ENCODE measurements around the gene CCDC157. TPM values are rescaled to one million over a fixed set of nuclear protein-coding genes. Genes with fewer than 3 reads are reported as not detected.

The CCDC157 gene
- total and polyA plus RNA-seq, 10 of the 15 experiments (the other 5 are each of a cell fraction or from before 2014, with no cell fraction given): 0.10 to 2.8 (median 1.2) TPM

DNA sequence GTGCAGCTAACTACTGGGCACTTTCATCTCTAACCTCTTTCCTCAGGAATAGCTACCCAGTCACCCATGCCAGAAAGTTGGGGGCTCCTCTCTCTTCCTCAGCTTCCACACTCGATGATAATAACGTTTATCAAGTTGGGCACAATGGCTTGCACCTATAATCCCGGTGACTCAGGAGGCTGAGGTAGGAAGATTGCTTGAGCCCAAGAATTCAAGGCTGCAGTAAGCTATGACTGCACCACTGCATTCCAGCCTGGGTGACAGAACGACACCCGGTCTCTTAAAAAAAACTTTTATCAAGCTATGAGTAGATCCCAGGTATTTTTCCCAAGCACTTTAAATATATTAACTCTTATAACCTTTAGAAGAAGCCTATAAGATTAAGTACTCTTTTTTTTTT, 2.2 kb upstream of the CCDC157 start:
- H3K4me3 ChIP-seq: peak overlapping the region; percentile 92; the same call in 1 of the 2 replicates

More for the DNA sequence above, 2.2 kb upstream of the CCDC157 start:
- Histone ChIP-seq H3K36me3 (ENCODE audit: control insufficient read depth in 2 of 2, insufficient read depth in 2 of 2, low read length in 1 of 2) (peaks cover 11 to 22% of the 10 kb centered on the region in 2 experiments), H3K4me1 (ENCODE audit: control insufficient read depth, insufficient read depth, low read length) (0 out of 2 replicates have a peak, but pooled peaks cover 5% of the 10 kb centered on the region), H4K20me1 (ENCODE audit: control insufficient read depth, insufficient read depth) (no peaks in the 10 kb centered on the region), H3K9ac (ENCODE audit: control insufficient read depth, insufficient read depth, low read length) (no peak overlapping the region), H3K79me2 (ENCODE audit: control insufficient read depth, insufficient read depth, low read length) (peaks cover 59% of the 10 kb centered on the region), H3K4me2 (ENCODE audit: control insufficient read depth, insufficient read depth) (peak overlapping the region; percentile 53), H3K9me3 (replicated peaks; ENCODE audit: control insufficient read depth, insufficient read depth, low read length) (no peaks in the 10 kb centered on the region), H2AFZ (ENCODE audit: control insufficient read depth, low read depth, low read length) (no peak overlapping the region), H3K27ac (ENCODE audit: control insufficient read depth, insufficient read depth) (0 out of 2 replicates have a peak overlapping the region, but pooled peaks have one; percentile 5), H3K27me3 (replicated peaks in 1 of 2; ENCODE audit: control insufficient read depth in 2 of 2, insufficient read depth in 2 of 2, low read length in 1 of 2) (no peaks in the 10 kb centered on the region)
- ATAC-seq: no peak
- intact Hi-C loops (cut with micrococcal nuclease; ENCODE audit: unreplicated experiment): no loop called here
- WGBS (ENCODE audit: insufficient coverage, insufficient replicate concordance, low lambda C conversion rate, missing lambda C conversion rate): 79% methylated on average over 5 of the region's 5 CpGs
- no TSS peak for BruUV-seq (replicated peaks)
- ChIA-PET RAD21 (ENCODE audit: unreplicated experiment) (interaction anchor here (1.4 to 1.9 kb wide), 3 partner anchors 48 to 66 kb away, joined by 4 to 10 read pairs (median 6); partner anchors contain the start of gene CASTOR1), CTCF (interaction anchor here (0.6 to 3.7 kb wide), 5 partner anchors 28 to 72 kb away, joined by 3 to 22 read pairs (median 4); partner anchors contain the start of genes CASTOR1 and TBC1D10A), SMC1A (ENCODE audit: uncharacterized antibody, unreplicated experiment) (interaction anchor here (0.7 to 3.4 kb wide), 7 partner anchors 27 to 247 kb away, joined by 3 to 24 read pairs (median 5); partner anchors contain the start of gene CASTOR1), POLR2A (interaction anchor here (0.6 to 5.7 kb wide), 4 partner anchors 29 to 252 kb away, joined by 3 to 35 read pairs (median 4); partner anchors contain the start of gene TBC1D10A)
- TF ChIP-seq SKIL (IDR thresholded peaks at IDR 0.05; ENCODE audit: low read depth, poor library complexity, severe bottlenecking) (no peak), ZNF274 (IDR thresholded peaks at IDR 0.05; ENCODE audit: insufficient read depth, insufficient read length) (no peak), IRF5 (IDR thresholded peaks at IDR 0.05; ENCODE audit: borderline replicate concordance) (no peak), ZNF622 (IDR thresholded peaks at IDR 0.05) (no peak), EP300 (IDR thresholded peaks at IDR 0.05; ENCODE audit: borderline replicate concordance in 1 of 2, control insufficient read depth in 1 of 2, low read depth in 2 of 2, low read length in 2 of 2) (no peak)
- no peak for DNase-seq (ENCODE audit: low read depth, low spot score)
- in situ Hi-C loops (cut with MboI): no loop called here
- FAIRE-seq: no peak
